Osteocyte (in vitro differentiated cells): ENCODE measurements around the gene CDC25B. TPM values are rescaled to one million over a fixed set of nuclear protein-coding genes. Genes with fewer than 3 reads are reported as not detected.
A peak's percentile ranks its signal among the peaks of the same experiment; 100 is the strongest.
"Not testable (repeated sequence)": the region's sequence is repeated elsewhere in the genome, so short reads cannot be mapped to it uniquely, and the experiment has no call there.

Source experiments
- DNase-seq: peaks from one replicate; pipeline ENCODE4 v3.0.0; 2021; ENCODE audit warnings: mixed read lengths; ENCODE audit not compliant: unreplicated experiment; ENCODE audit errors: extremely low spot score
- H3K27ac Mint-ChIP-seq: one replicate; pipeline ENCODE4 v1.8.0; 2021; ENCODE audit warnings: mild to moderate bottlenecking, mixed read lengths; ENCODE audit not compliant: unreplicated experiment
- H3K27me3 Mint-ChIP-seq: one replicate; pipeline ENCODE4 v1.8.0; 2021; ENCODE audit warnings: mixed read lengths; ENCODE audit not compliant: unreplicated experiment
- H3K36me3 Mint-ChIP-seq: one replicate; pipeline ENCODE4 v1.8.0; 2021; ENCODE audit warnings: mixed read lengths; ENCODE audit not compliant: unreplicated experiment
- H3K4me1 Mint-ChIP-seq: one replicate; pipeline ENCODE4 v1.8.0; 2021; ENCODE audit warnings: mixed read lengths; ENCODE audit not compliant: unreplicated experiment
- H3K4me3 Mint-ChIP-seq: one replicate; pipeline ENCODE4 v1.8.0; 2021; ENCODE audit warnings: mild to moderate bottlenecking, moderate library complexity, mixed read lengths; ENCODE audit not compliant: unreplicated experiment
- H3K9me3 Mint-ChIP-seq: one replicate; pipeline ENCODE4 v1.8.0; 2021; ENCODE audit warnings: mixed read lengths; ENCODE audit not compliant: unreplicated experiment
- CTCF ChIP-seq: fragments of 200-600 bp; sonication (generic); IDR thresholded peaks from 2 replicates; pipeline ENCODE4 v1.5.0; 2021; ENCODE audit warnings: antibody characterized with exemption, mild to moderate bottlenecking, moderate library complexity
- total RNA-seq: library from RNA; stranded (reverse); gene quantifications from 2 replicates; pipeline ENCODE4 v1.2.1, GENCODE V29; 2021

The CDC25B gene
- total RNA-seq, 1 donor from 2014 or later, result 197 TPM

- DNase-seq, result no peak
- Mint-ChIP-seq H3K4me1 (peaks cover 2% of the 10 kb centered on the region), H3K27me3 (no peaks in the 10 kb centered on the region), H3K36me3 (peaks cover 2% of the 10 kb centered on the region), H3K9me3 (no peaks in the 10 kb centered on the region), H3K4me3 (no peak overlapping the region), H3K27ac (no peak overlapping the region)
- TF ChIP-seq CTCF, result no peak
Observed at GRCh38 chr20:3836132-3836531, 40.0 kb downstream of the CDC25B start.

- no peak overlapping the region for H3K27ac Mint-ChIP-seq
- no peaks in the 10 kb centered on the region for H3K9me3 Mint-ChIP-seq
Observed at GRCh38 chr20:3839328-3839727, 43.2 kb downstream of the CDC25B start.

GRCh38 chr20:3840201-3840600 lies 44.1 kb downstream of the CDC25B start:
- not testable (repeated sequence) for H3K36me3 Mint-ChIP-seq, H3K9me3 Mint-ChIP-seq, DNase-seq, H3K27ac Mint-ChIP-seq, H3K4me1 Mint-ChIP-seq, H3K27me3 Mint-ChIP-seq, H3K4me3 Mint-ChIP-seq

More at GRCh38 chr20:3839328-3839727, 43.2 kb downstream of the CDC25B start:
- H3K4me1 Mint-ChIP-seq, result peaks cover 6% of the 10 kb centered on the region
- H3K4me3 Mint-ChIP-seq, result no peak overlapping the region
- no peak for TF ChIP-seq CTCF
- H3K27me3 Mint-ChIP-seq, result no peaks in the 10 kb centered on the region
- H3K36me3 Mint-ChIP-seq, result peaks cover 2% of the 10 kb centered on the region
- no peak for DNase-seq

GRCh38 chr20:3842348-3842930 lies 46.3 kb downstream of the CDC25B start:
- Mint-ChIP-seq H3K36me3 (no peaks in the 10 kb centered on the region), H3K4me3 (no peak overlapping the region), H3K9me3 (no peaks in the 10 kb centered on the region), H3K27me3 (no peaks in the 10 kb centered on the region), H3K4me1 (peaks cover 17% of the 10 kb centered on the region), H3K27ac (peak overlapping the region; percentile 57)
- no peak for DNase-seq
- TF ChIP-seq CTCF, result no peak

- H3K4me3 Mint-ChIP-seq, result no peak overlapping the region
Observed at GRCh38 chr20:3843490-3843889, 47.4 kb downstream of the CDC25B start.

GRCh38 chr20:3843990-3844619 lies 48.0 kb downstream of the CDC25B start:
- H3K9me3 Mint-ChIP-seq, H3K4me3 Mint-ChIP-seq, H3K36me3 Mint-ChIP-seq, DNase-seq, H3K27me3 Mint-ChIP-seq: not testable (repeated sequence)
- Mint-ChIP-seq H3K4me1 (peaks cover 31% of the 10 kb centered on the region), H3K27ac (peak overlapping the region; percentile 71)

More at GRCh38 chr20:3843490-3843889, 47.4 kb downstream of the CDC25B start:
- no peaks in the 10 kb centered on the region for H3K36me3 Mint-ChIP-seq
- no peak for DNase-seq
- peak overlapping the region; percentile 71 for H3K27ac Mint-ChIP-seq
- no peak for TF ChIP-seq CTCF
- no peaks in the 10 kb centered on the region for H3K27me3 Mint-ChIP-seq
- no peaks in the 10 kb centered on the region for H3K9me3 Mint-ChIP-seq
- H3K4me1 Mint-ChIP-seq, result peaks cover 25% of the 10 kb centered on the region
